ENCODE measurements around the gene MAN2A2. TPM values are rescaled to one million over a fixed set of nuclear protein-coding genes. Genes with fewer than 3 reads are reported as not detected.

MAN2A2 gene
- total RNA-seq, 1 donor from 2014 or later: 78.0 TPM

DNA sequence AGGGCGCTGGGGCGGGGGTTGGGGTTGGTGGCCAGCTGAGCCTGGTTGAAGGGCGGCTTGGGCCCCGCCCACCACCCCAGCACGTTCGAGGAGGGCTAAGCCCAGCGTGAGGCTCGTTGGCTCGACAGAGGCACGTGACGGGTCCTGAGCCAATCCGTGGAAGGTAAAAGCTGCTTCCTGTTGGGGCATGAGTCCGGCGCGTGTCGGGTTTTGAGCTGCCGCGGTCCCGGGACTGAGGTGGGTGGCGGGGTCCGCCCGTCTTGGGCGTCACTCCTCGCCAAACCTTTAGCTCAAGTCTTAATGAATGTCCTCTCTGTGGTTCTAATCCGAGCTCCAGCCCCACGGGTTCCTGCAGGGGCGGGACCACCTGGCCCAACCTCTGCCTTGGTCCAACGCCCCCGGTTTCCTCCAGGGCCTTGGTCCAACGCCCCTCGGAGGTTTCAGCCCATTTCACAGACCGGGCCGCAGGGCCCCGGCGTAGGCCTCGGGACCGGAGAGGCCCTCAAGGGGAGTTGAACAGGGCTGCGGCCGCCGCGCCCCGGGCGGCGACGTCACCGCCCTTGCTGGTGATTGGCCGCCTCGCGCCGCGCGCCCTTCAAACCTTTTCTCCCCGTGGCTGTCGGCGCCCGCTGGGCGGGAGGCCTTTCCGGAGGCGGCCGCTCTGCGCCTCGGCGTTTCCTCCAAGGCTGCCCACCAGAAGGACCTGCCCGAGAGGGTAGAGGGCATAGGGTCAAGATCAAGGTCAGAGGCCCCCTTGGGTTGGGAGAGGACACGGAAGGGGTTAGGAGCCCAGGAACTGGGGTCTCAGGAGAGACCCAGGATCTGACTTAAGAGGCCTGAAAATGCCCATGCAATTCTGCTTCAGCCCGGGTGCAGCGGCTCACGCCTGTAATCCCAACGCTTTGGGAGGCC lies 51.9 kb downstream of the MAN2A2 start, which contains the start of gene RCCD1:
Gene RCCD1, plus strand, starts transcription at position 173 of the 912 bp plus-strand sequence. CDS start 1,851 bp downstream, outside the sequence.
- TF ChIP-seq CTCF (conservative IDR thresholded peaks at IDR 0.05): peak; percentile 21
- peak; percentile 75 for DNase-seq (ENCODE audit: low read depth, low spot score)
- Mint-ChIP-seq H3K9me3 (no peaks in the 10 kb centered on the region), H3K27ac (ENCODE audit: unreplicated experiment) (peak within 1 kb of the TSS; percentile 83), H3K36me3 (ENCODE audit: low read depth) (peaks cover 10% of the 10 kb centered on the region), H3K4me3 (peak within 1 kb of the TSS; percentile 88), H3K4me1 (peaks cover 23% of the 10 kb centered on the region), H3K27me3 (ENCODE audit: low read depth) (peaks cover 3% of the 10 kb centered on the region)

- TF ChIP-seq CTCF (conservative IDR thresholded peaks at IDR 0.05): peak; percentile 1
- no peak for DNase-seq (ENCODE audit: low read depth, low spot score)
- H3K9me3 Mint-ChIP-seq: no peaks in the 10 kb centered on the region
- H3K4me1 Mint-ChIP-seq: peaks cover 23% of the 10 kb centered on the region
- peaks cover 3% of the 10 kb centered on the region for H3K27me3 Mint-ChIP-seq (ENCODE audit: low read depth)
- H3K27ac Mint-ChIP-seq (ENCODE audit: unreplicated experiment): peak overlapping the region; percentile 72
- H3K36me3 Mint-ChIP-seq (ENCODE audit: low read depth): peaks cover 11% of the 10 kb centered on the region
- H3K4me3 Mint-ChIP-seq: peak overlapping the region; percentile 88
Observed at GRCh38 chr15:90955624-90956273, 52.6 kb downstream of the MAN2A2 start.

- peak; percentile 97 for TF ChIP-seq CTCF (conservative IDR thresholded peaks at IDR 0.05)
- Mint-ChIP-seq H3K4me1 (peaks cover 23% of the 10 kb centered on the region), H3K36me3 (ENCODE audit: low read depth) (peaks cover 14% of the 10 kb centered on the region), H3K9me3 (no peaks in the 10 kb centered on the region), H3K27me3 (ENCODE audit: low read depth) (peaks cover 3% of the 10 kb centered on the region), H3K4me3 (peak overlapping the region; percentile 88), H3K27ac (ENCODE audit: unreplicated experiment) (peak overlapping the region; percentile 72)
- DNase-seq (ENCODE audit: low read depth, low spot score): peak; percentile 75
Observed at GRCh38 chr15:90956274-90957030, 53.4 kb downstream of the MAN2A2 start.

DNA sequence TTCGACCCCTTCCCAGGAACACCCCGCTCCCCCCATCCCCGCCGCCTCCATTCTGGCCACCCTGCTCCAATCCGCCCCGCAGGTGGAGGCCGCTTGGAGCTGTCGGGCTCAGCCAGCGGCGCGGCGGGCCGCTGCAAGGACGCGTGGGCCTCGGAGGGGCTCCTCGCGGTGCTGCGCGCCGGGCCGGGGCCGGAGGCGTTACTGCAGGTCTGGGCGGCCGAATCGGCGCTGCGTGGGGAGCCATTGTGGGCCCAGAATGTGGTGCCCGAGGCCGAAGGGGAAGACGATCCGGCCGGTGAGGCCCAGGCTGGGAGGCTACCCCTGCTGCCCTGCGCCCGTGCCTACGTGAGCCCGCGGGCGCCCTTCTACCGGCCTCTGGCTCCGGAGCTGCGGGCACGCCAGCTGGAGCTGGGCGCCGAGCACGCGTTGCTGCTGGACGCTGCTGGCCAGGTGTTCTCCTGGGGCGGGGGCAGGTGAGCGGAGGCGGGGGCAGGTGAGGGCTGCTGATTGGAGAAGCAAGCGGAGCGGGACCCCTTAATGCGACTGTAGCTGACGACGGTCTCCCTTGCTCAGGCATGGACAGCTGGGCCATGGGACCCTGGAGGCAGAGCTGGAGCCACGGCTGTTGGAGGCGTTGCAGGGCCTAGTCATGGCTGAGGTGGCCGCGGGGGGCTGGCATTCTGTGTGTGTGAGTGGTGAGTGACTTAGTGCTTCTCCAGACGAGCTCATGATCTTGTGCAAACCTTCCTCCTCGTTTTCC lies 54.1 kb downstream of the MAN2A2 start:
- TF ChIP-seq CTCF (conservative IDR thresholded peaks at IDR 0.05): no peak
- Mint-ChIP-seq H3K4me3 (peak overlapping the region; percentile 88), H3K27me3 (ENCODE audit: low read depth) (peaks cover 3% of the 10 kb centered on the region), H3K27ac (ENCODE audit: unreplicated experiment) (peak overlapping the region; percentile 46), H3K9me3 (no peaks in the 10 kb centered on the region), H3K36me3 (ENCODE audit: low read depth) (peaks cover 16% of the 10 kb centered on the region), H3K4me1 (peaks cover 23% of the 10 kb centered on the region)
- peak; percentile 40 for DNase-seq (ENCODE audit: low read depth, low spot score)

Measured in neural crest cell (in vitro differentiated cells).